UCSD-AML1 (cell line): ENCODE measurements around the gene P2RX5.

ENCODE experiments used
- DNase-seq: peaks from one replicate; lab custom pipeline; 2025; ENCODE audit not compliant: unreplicated experiment; lab: John Stamatoyannopoulos, UW

P2RX5 gene

GRCh38 chr17:3626831-3627768, 68.9 kb downstream of the P2RX5 start:
- no peak for DNase-seq
